ENCODE results near the gene ERBIN.

The ERBIN gene

GRCh38 chr5:66004216-66004615 is 77.8 kb downstream of the ERBIN start:
- H3K27me3 ChIP-seq (ENCODE audit: low read length) = no peaks in the 10 kb centered on the region
- no peak for TF ChIP-seq CTCF (IDR thresholded peaks at IDR 0.05; ENCODE audit: insufficient read depth, low read length, poor library complexity, severe bottlenecking)
- no peak for TF ChIP-seq EZH2phosphoT487 (conservative IDR thresholded peaks at IDR 0.05; ENCODE audit: low read length)
- H3K9ac ChIP-seq (ENCODE audit: low read length) = no peak overlapping the region
- peaks cover 7% of the 10 kb centered on the region; the same call in 1 of the 2 replicates for H3F3A ChIP-seq (ENCODE audit: insufficient read depth)
- no peak overlapping the region for H3K4me3 ChIP-seq (ENCODE audit: insufficient read depth, low read length, poor library complexity, severe bottlenecking)
- no peak overlapping the region for H2AFZ ChIP-seq (ENCODE audit: low read depth, low read length, severe bottlenecking)
- H3K79me2 ChIP-seq (ENCODE audit: insufficient read depth, low read length) = peaks cover 58% of the 10 kb centered on the region
- no peaks in the 10 kb centered on the region for H3K9me2 ChIP-seq (replicated peaks; ENCODE audit: insufficient read depth, low read length)
- peaks cover 16% of the 10 kb centered on the region for H3K36me3 ChIP-seq (ENCODE audit: low read length)
- no peaks in the 10 kb centered on the region for H3K9me3 ChIP-seq (ENCODE audit: insufficient read depth, low read length)
- no peaks in the 10 kb centered on the region for H4K20me1 ChIP-seq (ENCODE audit: low read depth, low read length)
- no peak overlapping the region for H3K4me2 ChIP-seq (ENCODE audit: low read depth, low read length, poor library complexity, severe bottlenecking)
- H3K27ac ChIP-seq (ENCODE audit: low read depth, low read length) = no peak overlapping the region

- no peaks in the 10 kb centered on the region for H3K27me3 ChIP-seq (ENCODE audit: low read length)
- H3K4me3 ChIP-seq (ENCODE audit: insufficient read depth, low read length, poor library complexity, severe bottlenecking) = no peak overlapping the region
- peak overlapping the region; percentile 18 for H3K4me2 ChIP-seq (ENCODE audit: low read depth, low read length, poor library complexity, severe bottlenecking)
- H3K9ac ChIP-seq (ENCODE audit: low read length) = no peak overlapping the region
- no peak overlapping the region for H3K27ac ChIP-seq (ENCODE audit: low read depth, low read length)
- no peaks in the 10 kb centered on the region for H4K20me1 ChIP-seq (ENCODE audit: low read depth, low read length)
- no peak for TF ChIP-seq EZH2phosphoT487 (conservative IDR thresholded peaks at IDR 0.05; ENCODE audit: low read length)
- TF ChIP-seq CTCF (IDR thresholded peaks at IDR 0.05; ENCODE audit: insufficient read depth, low read length, poor library complexity, severe bottlenecking) = no peak
- H3K9me3 ChIP-seq (ENCODE audit: insufficient read depth, low read length) = no peaks in the 10 kb centered on the region
- H3K36me3 ChIP-seq (ENCODE audit: low read length) = peaks cover 31% of the 10 kb centered on the region
- peaks cover 30% of the 10 kb centered on the region; the same call in 1 of the 2 replicates for H3K79me2 ChIP-seq (ENCODE audit: insufficient read depth, low read length)
- H3K9me2 ChIP-seq (replicated peaks; ENCODE audit: insufficient read depth, low read length) = no peaks in the 10 kb centered on the region
- H3F3A ChIP-seq (ENCODE audit: insufficient read depth) = peaks cover 16% of the 10 kb centered on the region
- no peak overlapping the region for H2AFZ ChIP-seq (ENCODE audit: low read depth, low read length, severe bottlenecking)
Observed at GRCh38 chr5:66009277-66009676, 82.9 kb downstream of the ERBIN start.

GRCh38 chr5:66010476-66010875 is 84.1 kb downstream of the ERBIN start:
- TF ChIP-seq CTCF (IDR thresholded peaks at IDR 0.05; ENCODE audit: insufficient read depth, low read length, poor library complexity, severe bottlenecking) (no peak), EZH2phosphoT487 (conservative IDR thresholded peaks at IDR 0.05; ENCODE audit: low read length) (no peak)
- no peak overlapping the region for H3K9ac ChIP-seq (ENCODE audit: low read length)
- H3K27me3 ChIP-seq (ENCODE audit: low read length) = no peaks in the 10 kb centered on the region
- no peaks in the 10 kb centered on the region for H3K9me3 ChIP-seq (ENCODE audit: insufficient read depth, low read length)
- H2AFZ ChIP-seq (ENCODE audit: low read depth, low read length, severe bottlenecking) = no peak overlapping the region
- no peaks in the 10 kb centered on the region for H4K20me1 ChIP-seq (ENCODE audit: low read depth, low read length)
- peaks cover 16% of the 10 kb centered on the region for H3F3A ChIP-seq (ENCODE audit: insufficient read depth)
- no peaks in the 10 kb centered on the region for H3K9me2 ChIP-seq (replicated peaks; ENCODE audit: insufficient read depth, low read length)
- peaks cover 24% of the 10 kb centered on the region; the same call in 1 of the 2 replicates for H3K79me2 ChIP-seq (ENCODE audit: insufficient read depth, low read length)
- peaks cover 34% of the 10 kb centered on the region for H3K36me3 ChIP-seq (ENCODE audit: low read length)
- H3K4me2 ChIP-seq (ENCODE audit: low read depth, low read length, poor library complexity, severe bottlenecking) = peak overlapping the region; percentile 18
- peak overlapping the region; percentile 5 for H3K27ac ChIP-seq (ENCODE audit: low read depth, low read length)
- no peak overlapping the region for H3K4me3 ChIP-seq (ENCODE audit: insufficient read depth, low read length, poor library complexity, severe bottlenecking)
